ENCODE results near the gene SLC35C1. TPM values are rescaled to one million over a fixed set of nuclear protein-coding genes. Genes with fewer than 3 reads are reported as not detected.

Gene SLC35C1
- total and polyA plus RNA-seq, 4 experiments from 2014 or later: 18.6 to 21.5 (median 20.1) TPM

DNA sequence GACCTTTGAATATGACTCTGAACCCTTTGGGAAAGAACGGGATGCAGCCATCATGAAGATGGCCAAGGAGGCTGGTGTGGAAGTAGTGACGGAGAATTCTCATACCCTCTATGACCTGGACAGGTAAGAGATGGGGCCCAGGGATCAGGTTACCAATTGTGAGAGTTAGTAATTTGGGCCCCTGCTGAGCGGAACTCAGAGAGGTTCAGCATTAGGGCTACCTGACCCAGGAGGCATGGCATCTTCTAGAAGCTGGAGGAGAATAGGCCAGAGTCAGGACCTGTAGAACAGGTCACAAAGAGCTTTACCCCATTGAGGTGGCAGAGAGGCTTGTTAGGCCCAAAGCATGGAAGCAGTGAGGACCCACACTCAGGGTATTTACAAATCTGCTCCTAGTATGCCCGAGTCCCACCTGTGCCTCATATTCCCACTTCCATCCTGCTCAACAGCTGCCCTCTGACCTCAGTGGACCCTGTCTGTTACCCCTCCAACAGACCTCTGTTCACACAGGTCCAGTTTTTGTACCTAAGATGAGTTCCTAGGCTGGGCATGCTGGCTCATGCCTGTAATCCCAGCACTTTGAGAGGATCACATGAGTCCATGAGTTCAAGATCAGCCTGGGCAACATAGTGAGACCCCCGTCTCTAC is 53.9 kb downstream of the SLC35C1 start:
- H3K27me3 Mint-ChIP-seq: no peaks in the 10 kb centered on the region
- H3K27me3 ChIP-seq (ENCODE audit: insufficient read depth, low read length): no peaks in the 10 kb centered on the region
- no peak overlapping the region for H3K4me3 Mint-ChIP-seq
- peaks cover 0 to 11% (median 4%) of the 10 kb centered on the region in 4 donors for H3K4me1 Mint-ChIP-seq
- intact Hi-C loops (cut with micrococcal nuclease): no loop called here
- H3K27ac ChIP-seq (ENCODE audit: low read depth, low read length): no peak overlapping the region
- H3K9me3 Mint-ChIP-seq: no peaks in the 10 kb centered on the region
- ChIA-PET POLR2A (ENCODE audit: partially characterized antibody) (no interaction called here), CTCF (ENCODE audit: partially characterized antibody) (no interaction called here)
- H3K36me3 Mint-ChIP-seq: peaks cover 66 to 81% of the 10 kb centered on the region in 2 donors
- no peak for DNase-seq
- H3K4me3 ChIP-seq (ENCODE audit: low read length in 2 of 2): no peak overlapping the region
- H3K9me3 ChIP-seq (ENCODE audit: control insufficient read depth in 1 of 2, low read length in 2 of 2): no peaks in the 10 kb centered on the region
- peaks cover 84% of the 10 kb centered on the region for H3K36me3 ChIP-seq (ENCODE audit: insufficient read depth, low read length)
- H3K27ac Mint-ChIP-seq: peak overlapping the region in 2 of 7 donors; percentile 25 to 51
- no peaks in the 10 kb centered on the region for H3K4me1 ChIP-seq (ENCODE audit: insufficient read depth, low read length)

DNA sequence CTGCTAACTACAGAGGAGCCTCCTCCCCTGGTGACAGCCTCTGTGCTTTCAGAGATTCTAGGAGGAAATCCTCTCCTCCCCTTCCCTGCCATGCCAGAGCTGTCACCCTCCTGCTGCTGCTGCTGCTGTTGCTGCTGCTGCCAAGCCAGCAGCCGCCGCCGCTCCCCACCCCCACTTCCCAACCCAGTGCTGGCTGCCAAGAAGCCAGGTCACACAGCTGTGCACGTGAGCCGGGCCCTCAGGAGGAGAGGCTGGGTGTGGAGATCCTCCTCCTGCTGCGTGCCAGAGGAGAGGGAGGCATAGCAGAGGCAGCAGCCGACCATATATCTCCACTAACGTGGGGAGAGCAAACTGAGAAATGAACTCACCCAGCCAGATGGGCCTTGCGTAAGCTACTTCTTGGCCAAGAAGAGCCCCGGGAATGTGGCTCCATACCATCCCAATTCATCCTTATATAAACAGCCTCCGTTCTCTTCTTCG is 54.8 kb downstream of the SLC35C1 start:
- POLR2A ChIA-PET (ENCODE audit: partially characterized antibody): interaction anchor here (0.6 kb wide), 1 partner anchor 1354 kb away, joined by 3 read pairs; no protein-coding TSS in a partner anchor
- CTCF ChIA-PET (ENCODE audit: partially characterized antibody): interaction anchor here (1.4 kb wide), 1 partner anchor 88 kb away, joined by 4 read pairs; no protein-coding TSS in a partner anchor
- intact Hi-C loops (cut with micrococcal nuclease): no loop called here
- H3K27me3 Mint-ChIP-seq: no peaks in the 10 kb centered on the region
- Histone ChIP-seq H3K27me3 (ENCODE audit: insufficient read depth, low read length) (no peaks in the 10 kb centered on the region), H3K27ac (ENCODE audit: low read depth, low read length) (no peak overlapping the region), H3K4me3 (ENCODE audit: low read length in 2 of 2) (no peak overlapping the region), H3K4me1 (ENCODE audit: insufficient read depth, low read length) (no peaks in the 10 kb centered on the region), H3K36me3 (ENCODE audit: insufficient read depth, low read length) (peaks cover 89% of the 10 kb centered on the region), H3K9me3 (ENCODE audit: control insufficient read depth in 1 of 2, low read length in 2 of 2) (no peaks in the 10 kb centered on the region)
- DNase-seq: no peak
- no peak overlapping the region for H3K4me3 Mint-ChIP-seq
- peaks cover 64 to 81% of the 10 kb centered on the region in 2 donors for H3K36me3 Mint-ChIP-seq
- peak overlapping the region in 2 of 7 donors; percentile 13 to 62 for H3K27ac Mint-ChIP-seq
- H3K4me1 Mint-ChIP-seq: peaks cover 0 to 9% (median 1%) of the 10 kb centered on the region in 4 donors
- H3K9me3 Mint-ChIP-seq: no peaks in the 10 kb centered on the region

DNA sequence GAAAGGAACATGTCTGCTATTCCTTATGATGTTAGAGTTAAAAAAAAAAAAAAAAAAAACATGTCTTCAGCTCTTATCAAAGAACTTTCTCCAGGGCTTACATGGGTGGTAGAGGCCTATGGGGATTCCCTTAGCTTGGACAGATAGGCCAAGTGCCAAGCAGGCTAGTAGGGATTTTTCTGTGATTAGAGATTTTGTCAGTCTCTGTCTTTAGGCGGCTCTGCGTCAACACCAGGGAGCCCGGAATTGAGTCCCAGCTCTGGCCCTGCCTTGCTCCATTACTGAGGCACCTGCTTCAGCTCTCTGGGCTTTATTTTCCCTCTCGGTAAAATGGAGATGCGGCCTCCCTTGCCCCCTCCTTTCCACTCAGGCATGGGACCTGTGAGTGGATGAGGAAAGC is 55.4 kb downstream of the SLC35C1 start:
- Mint-ChIP-seq H3K27me3 (no peaks in the 10 kb centered on the region), H3K36me3 (peaks cover 67 to 82% of the 10 kb centered on the region in 2 donors), H3K4me1 (peaks cover 0 to 9% (median 1%) of the 10 kb centered on the region in 4 donors), H3K9me3 (no peaks in the 10 kb centered on the region), H3K27ac (peak overlapping the region in 1 of 7 donors; percentile 62), H3K4me3 (no peak overlapping the region)
- CTCF ChIA-PET (ENCODE audit: partially characterized antibody): interaction anchor here (1.4 kb wide), 1 partner anchor 88 kb away, joined by 4 read pairs; no protein-coding TSS in a partner anchor
- DNase-seq: no peak
- Histone ChIP-seq H3K27me3 (ENCODE audit: insufficient read depth, low read length) (no peaks in the 10 kb centered on the region), H3K27ac (ENCODE audit: low read depth, low read length) (no peak overlapping the region), H3K9me3 (ENCODE audit: control insufficient read depth in 1 of 2, low read length in 2 of 2) (no peaks in the 10 kb centered on the region), H3K4me3 (ENCODE audit: low read length in 2 of 2) (no peak overlapping the region), H3K4me1 (ENCODE audit: insufficient read depth, low read length) (no peaks in the 10 kb centered on the region), H3K36me3 (ENCODE audit: insufficient read depth, low read length) (peaks cover 86% of the 10 kb centered on the region)
- intact Hi-C loops (cut with micrococcal nuclease): no loop called here
- POLR2A ChIA-PET (ENCODE audit: partially characterized antibody): no interaction called here

DNA sequence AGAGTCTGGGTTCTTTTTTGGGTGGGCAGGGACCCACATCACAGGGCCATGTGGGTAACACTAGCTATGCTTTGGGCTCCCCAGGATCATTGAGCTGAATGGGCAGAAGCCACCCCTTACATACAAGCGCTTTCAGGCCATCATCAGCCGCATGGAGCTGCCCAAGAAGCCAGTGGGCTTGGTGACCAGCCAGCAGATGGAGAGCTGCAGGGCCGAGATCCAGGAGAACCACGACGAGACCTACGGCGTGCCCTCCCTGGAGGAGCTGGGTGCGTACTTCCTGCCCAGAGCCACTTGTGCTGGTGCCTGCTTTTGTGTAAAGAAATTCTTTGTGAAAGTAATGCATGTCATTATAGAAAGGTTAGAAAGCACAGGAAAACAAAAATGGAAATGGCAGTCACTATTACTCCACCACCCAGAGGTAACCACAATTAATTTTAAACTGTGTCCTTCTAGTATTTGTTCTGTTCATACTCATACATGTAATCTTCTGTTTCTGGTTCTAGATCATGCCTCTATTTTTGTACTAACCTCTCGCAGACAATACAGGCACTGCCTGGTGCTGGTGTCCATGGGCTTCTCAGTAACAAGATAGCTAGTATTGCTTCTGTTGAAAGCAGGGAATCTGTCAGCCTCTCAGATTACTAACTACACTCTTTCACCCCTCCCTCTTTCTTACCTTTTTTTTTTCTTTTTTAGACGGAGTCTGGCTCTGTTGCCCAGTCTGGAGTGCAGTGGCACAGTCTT is 56.0 kb downstream of the SLC35C1 start:
- POLR2A ChIA-PET (ENCODE audit: partially characterized antibody): no interaction called here
- intact Hi-C loops (cut with micrococcal nuclease): no loop called here

More for the DNA sequence above, 56.0 kb downstream of the SLC35C1 start:
- H3K36me3 ChIP-seq (ENCODE audit: insufficient read depth, low read length): peaks cover 80% of the 10 kb centered on the region
- H3K4me1 Mint-ChIP-seq: peaks cover 0 to 9% (median 1%) of the 10 kb centered on the region in 4 donors
- no peak overlapping the region for H3K4me3 Mint-ChIP-seq
- H3K27me3 ChIP-seq (ENCODE audit: insufficient read depth, low read length): no peaks in the 10 kb centered on the region
- H3K9me3 ChIP-seq (ENCODE audit: control insufficient read depth in 1 of 2, low read length in 2 of 2): no peaks in the 10 kb centered on the region
- CTCF ChIA-PET (ENCODE audit: partially characterized antibody): interaction anchor here (1.4 to 1.9 kb wide), 2 partner anchors 89 to 145 kb away, joined by 4 to 5 read pairs; no protein-coding TSS in a partner anchor
- peaks cover 67 to 82% of the 10 kb centered on the region in 2 donors for H3K36me3 Mint-ChIP-seq
- H3K4me1 ChIP-seq (ENCODE audit: insufficient read depth, low read length): no peaks in the 10 kb centered on the region
- H3K27ac Mint-ChIP-seq: no peak overlapping the region
- DNase-seq: no peak
- no peak overlapping the region for H3K4me3 ChIP-seq (ENCODE audit: low read length in 2 of 2)
- no peaks in the 10 kb centered on the region for H3K9me3 Mint-ChIP-seq
- H3K27ac ChIP-seq (ENCODE audit: low read depth, low read length): no peak overlapping the region
- no peaks in the 10 kb centered on the region for H3K27me3 Mint-ChIP-seq

Other genes with a start within 250 kb of the SLC35C1 start
- not detected for gene CHST1, start 139.5 kb upstream of the SLC35C1 start, total RNA-seq
- not detected for gene CHST1, start 139.5 kb upstream of the SLC35C1 start, polyA plus RNA-seq
- gene CRY2, start 42.3 kb downstream of the SLC35C1 start, total RNA-seq: 10 to 100 TPM; 66.0 to 67.4 TPM
- 10 to 100 TPM; 22.6 to 28.9 TPM for gene CRY2, start 42.3 kb downstream of the SLC35C1 start, polyA plus RNA-seq
- under 1 TPM; 0.73 to 0.86 TPM for gene MAPK8IP1, start 80.5 kb downstream of the SLC35C1 start, total RNA-seq
- under 1 TPM; 0.06 to 0.08 TPM for gene MAPK8IP1, start 80.5 kb downstream of the SLC35C1 start, polyA plus RNA-seq
- gene FREY1, start 102.1 kb downstream of the SLC35C1 start, total RNA-seq: 1 to 10 TPM; 4.5 to 4.8 TPM
- not detected for gene FREY1, start 102.1 kb downstream of the SLC35C1 start, polyA plus RNA-seq
- 10 to 100 TPM; 53.0 to 62.7 TPM for gene PEX16, start 112.7 kb downstream of the SLC35C1 start, total RNA-seq
- 10 to 100 TPM; 49.6 to 71.5 TPM for gene PEX16, start 112.7 kb downstream of the SLC35C1 start, polyA plus RNA-seq
- gene LARGE2, start 117.5 kb downstream of the SLC35C1 start, total RNA-seq: 1 to 10 TPM; 4.2 to 5.1 TPM
- gene LARGE2, start 117.5 kb downstream of the SLC35C1 start, polyA plus RNA-seq: 1 to 10 TPM; 3.1 to 8.6 TPM

All from CD4-positive, alpha-beta memory T cell (primary cell).